Esophagus (tissue), 2 donors: ENCODE results near the gene VPS35L. TPM values are rescaled to one million over a fixed set of nuclear protein-coding genes. Genes with fewer than 3 reads are reported as not detected.

ENCODE experiments used
- H3K27ac ChIP-seq, 2 donors: one replicate each; pipeline ENCODE4 v1.5.1; 2013; ENCODE audit warnings: low read depth in 2 of 2, mild to moderate bottlenecking in 2 of 2, inconsistent platforms in 1 of 2, low read length in 1 of 2, moderate library complexity in 1 of 2
- H3K27me3 ChIP-seq, 2 donors: one replicate each; pipeline ENCODE4 v1.6.1; 2013; ENCODE audit warnings: low read length in 2 of 2, control low read depth in 1 of 2, mild to moderate bottlenecking in 1 of 2; ENCODE audit not compliant: insufficient read depth in 2 of 2, control insufficient read depth in 1 of 2
- H3K36me3 ChIP-seq, 2 donors: one replicate each; pipeline ENCODE4 v1.6.1; 2013; ENCODE audit warnings: low read length in 1 of 2; ENCODE audit not compliant: control insufficient read depth in 2 of 2, insufficient read depth in 2 of 2
- H3K4me1 ChIP-seq, 2 donors: one replicate each; pipeline ENCODE4 v1.6.1; 2013; ENCODE audit warnings: low read length in 1 of 2; ENCODE audit not compliant: control insufficient read depth in 2 of 2, insufficient read depth in 2 of 2
- H3K4me3 ChIP-seq, 2 donors: one replicate each; pipeline ENCODE4 v1.5.1; 2013; ENCODE audit warnings: low read length in 2 of 2, mild to moderate bottlenecking in 2 of 2, low read depth in 1 of 2, moderate library complexity in 1 of 2
- H3K9me3 ChIP-seq, 2 donors: one replicate each; pipeline ENCODE4 v1.6.1; 2013; ENCODE audit warnings: mild to moderate bottlenecking in 2 of 2, low read depth in 1 of 2, low read length in 1 of 2, moderate library complexity in 1 of 2; ENCODE audit not compliant: control insufficient read depth in 2 of 2, insufficient read depth in 1 of 2
- WGBS, 2 donors: extraction: QIAGEN DNeasy Blood & Tissue Kit; methylation state at CpG; one replicate each; pipeline ENCODE4 v1.1.7; 2013; 5-methylcytosine and 5-hydroxymethylcytosine counted together
- polyA plus RNA-seq, 2 donors: library from polyadenylated mRNA; stranded (reverse); fragments of 200-250 nt; gene quantifications; one replicate each; pipeline ENCODE4 v1.2.3, GENCODE V29; 2013
- donor health status: healthy with polysubstance abuse.
- donor health status: Bipolar disorder and iron deficiency.

The VPS35L gene
- polyA plus RNA-seq, 2 donors: 21.3 to 25.3 TPM

GRCh38 chr16:19604911-19605310 lies 49.4 kb downstream of the VPS35L start:
- no peak overlapping the region for H3K4me3 ChIP-seq
- WGBS, 2 donors: 85 to 89% methylated on average over 4 of the region's 4 CpGs
- no peaks in the 10 kb centered on the region for H3K4me1 ChIP-seq
- no peaks in the 10 kb centered on the region for H3K9me3 ChIP-seq
- no peak overlapping the region for H3K27ac ChIP-seq
- H3K36me3 ChIP-seq: peaks cover 5 to 9% of the 10 kb centered on the region in 2 donors
- no peaks in the 10 kb centered on the region for H3K27me3 ChIP-seq

GRCh38 chr16:19605701-19606100 lies 50.2 kb downstream of the VPS35L start:
- no peaks in the 10 kb centered on the region for H3K4me1 ChIP-seq
- peaks cover 11 to 12% of the 10 kb centered on the region in 2 donors for H3K36me3 ChIP-seq
- H3K9me3 ChIP-seq: no peaks in the 10 kb centered on the region
- no peak overlapping the region for H3K27ac ChIP-seq
- H3K4me3 ChIP-seq: no peak overlapping the region
- no peaks in the 10 kb centered on the region for H3K27me3 ChIP-seq
- WGBS, 2 donors: 97 to 98% methylated on average over 1 of the region's 1 CpG

GRCh38 chr16:19607616-19608280 lies 52.2 kb downstream of the VPS35L start:
- no peak overlapping the region for H3K4me3 ChIP-seq
- no peaks in the 10 kb centered on the region for H3K27me3 ChIP-seq
- H3K9me3 ChIP-seq: no peaks in the 10 kb centered on the region
- peaks cover 12% of the 10 kb centered on the region in 2 donors for H3K36me3 ChIP-seq
- 91 to 94% methylated on average over 8 of the region's 8 CpGs for WGBS, 2 donors
- no peaks in the 10 kb centered on the region for H3K4me1 ChIP-seq
- no peak overlapping the region for H3K27ac ChIP-seq

- WGBS, 2 donors: 78 to 90% methylated on average over 5 of the region's 5 CpGs
These were observed 53.9 kb downstream of the VPS35L start for GRCh38 chr16:19609359-19609758.

GRCh38 chr16:19610200-19610599 lies 54.7 kb downstream of the VPS35L start:
- WGBS, 2 donors: 96 to 98% methylated on average over 13 of the region's 13 CpGs
- Histone ChIP-seq H3K4me1 (no peaks in the 10 kb centered on the region), H3K36me3 (peaks cover 12% of the 10 kb centered on the region in 2 donors), H3K9me3 (no peaks in the 10 kb centered on the region), H3K27ac (no peak overlapping the region), H3K27me3 (no peaks in the 10 kb centered on the region), H3K4me3 (no peak overlapping the region)

More at GRCh38 chr16:19609359-19609758, 53.9 kb downstream of the VPS35L start:
- H3K4me3 ChIP-seq: no peak overlapping the region
- H3K36me3 ChIP-seq: peaks cover 12% of the 10 kb centered on the region in 2 donors
- no peak overlapping the region for H3K27ac ChIP-seq
- H3K27me3 ChIP-seq: no peaks in the 10 kb centered on the region
- H3K4me1 ChIP-seq: no peaks in the 10 kb centered on the region
- H3K9me3 ChIP-seq: no peaks in the 10 kb centered on the region

- no peaks in the 10 kb centered on the region for H3K9me3 ChIP-seq
- peaks cover 12 to 15% of the 10 kb centered on the region in 2 donors for H3K36me3 ChIP-seq
- WGBS, 2 donors: 90 to 93% methylated on average over 5 of the region's 5 CpGs
These were observed 58.3 kb downstream of the VPS35L start for GRCh38 chr16:19613834-19614233.

GRCh38 chr16:19616241-19616640 lies 60.7 kb downstream of the VPS35L start:
- 89 to 92% methylated on average over 6 of the region's 6 CpGs for WGBS, 2 donors

More at GRCh38 chr16:19613834-19614233, 58.3 kb downstream of the VPS35L start:
- H3K4me3 ChIP-seq: no peak overlapping the region
- no peak overlapping the region for H3K27ac ChIP-seq
- no peaks in the 10 kb centered on the region for H3K4me1 ChIP-seq
- H3K27me3 ChIP-seq: no peaks in the 10 kb centered on the region

GRCh38 chr16:19618876-19619275 lies 63.4 kb downstream of the VPS35L start:
- Histone ChIP-seq H3K27me3 (no peaks in the 10 kb centered on the region), H3K36me3 (peaks cover 2 to 3% of the 10 kb centered on the region in 2 donors), H3K4me1 (no peaks in the 10 kb centered on the region), H3K9me3 (no peaks in the 10 kb centered on the region), H3K4me3 (no peak overlapping the region), H3K27ac (no peak overlapping the region)
- WGBS, 2 donors: 96 to 97% methylated on average over 9 of the region's 9 CpGs

More at GRCh38 chr16:19616241-19616640, 60.7 kb downstream of the VPS35L start:
- Histone ChIP-seq H3K36me3 (peaks cover 6 to 7% of the 10 kb centered on the region in 2 donors), H3K9me3 (no peaks in the 10 kb centered on the region), H3K4me3 (no peak overlapping the region), H3K27ac (no peak overlapping the region), H3K27me3 (no peaks in the 10 kb centered on the region), H3K4me1 (no peaks in the 10 kb centered on the region)

- Histone ChIP-seq H3K9me3 (no peaks in the 10 kb centered on the region), H3K4me3 (no peak overlapping the region), H3K27me3 (no peaks in the 10 kb centered on the region), H3K27ac (no peak overlapping the region), H3K36me3 (peaks cover 2 to 7% of the 10 kb centered on the region in 2 donors), H3K4me1 (no peaks in the 10 kb centered on the region)
- 82 to 88% methylated on average over 3 of the region's 3 CpGs for WGBS, 2 donors
These were observed 65.9 kb downstream of the VPS35L start for GRCh38 chr16:19621445-19621844.

GRCh38 chr16:19625039-19625438 lies 69.5 kb downstream of the VPS35L start:
- Histone ChIP-seq H3K4me1 (no peaks in the 10 kb centered on the region), H3K4me3 (no peak overlapping the region), H3K36me3 (peaks cover 0 to 4% of the 10 kb centered on the region in 2 donors), H3K27me3 (no peaks in the 10 kb centered on the region), H3K27ac (no peak overlapping the region), H3K9me3 (no peaks in the 10 kb centered on the region)
- 93 to 97% methylated on average over 6 of the region's 6 CpGs for WGBS, 2 donors
